Measurements from ENCODE around the gene MED13L. TPM values are rescaled to one million over a fixed set of nuclear protein-coding genes. Genes with fewer than 3 reads are reported as not detected.

Gene MED13L
- total RNA-seq, 5 donors from 2014 or later (not counting 1 experiment from before 2014, with no cell fraction given), result 126 to 216 (median 133) TPM

- H3K9me3 ChIP-seq, result peaks cover 2% of the 10 kb centered on the region
- CTCF ChIA-PET, result no interaction called here
- no peak overlapping the region for H3K27ac Mint-ChIP-seq
Observed at GRCh38 chr12:116306506-116306905, 29.0 kb upstream of the MED13L start.

GRCh38 chr12:116304621-116305020 is 27.1 kb upstream of the MED13L start:
- Histone ChIP-seq H3K4me1 (ENCODE audit: control insufficient read depth in 1 of 2, extremely low read depth in 1 of 2, insufficient read depth in 2 of 2, low read length in 2 of 2) (no peaks in the 10 kb centered on the region), H3K9me3 (no peaks in the 10 kb centered on the region), H3K4me3 (ENCODE audit: control insufficient read depth in 1 of 2, extremely low read depth in 1 of 2, low read length in 1 of 2) (no peak overlapping the region), H3K27me3 (replicated peaks in 1 of 2; ENCODE audit: control insufficient read depth in 2 of 2, extremely low read depth in 1 of 2, insufficient read depth in 2 of 2, low read length in 1 of 2) (peaks cover 0 to 3% of the 10 kb centered on the region in 2 experiments), H3K27ac (ENCODE audit: low read length) (no peak overlapping the region), H3K36me3 (ENCODE audit: control insufficient read depth in 2 of 2, extremely low read depth in 1 of 2, insufficient read depth in 1 of 2, low read length in 1 of 2) (no peaks in the 10 kb centered on the region)
- Mint-ChIP-seq H3K27ac (no peak overlapping the region), H3K27me3 (no peaks in the 10 kb centered on the region), H3K4me1 (no peaks in the 10 kb centered on the region), H3K36me3 (no peaks in the 10 kb centered on the region), H3K4me3 (no peak overlapping the region), H3K9me3 (peaks cover 0 to 10% (median 6%) of the 10 kb centered on the region in 3 donors)
- POLR2A ChIA-PET, result no interaction called here
- CTCF ChIA-PET, result no interaction called here
- WGBS (ENCODE audit: insufficient coverage), result 71% methylated on average over 3 of the region's 4 CpGs
- DNase-seq (no peak), ATAC-seq (replicated peaks in 1 of 4) (no peak)

More at GRCh38 chr12:116306506-116306905, 29.0 kb upstream of the MED13L start:
- Mint-ChIP-seq H3K4me3 (no peak overlapping the region), H3K9me3 (peaks cover 0 to 16% (median 11%) of the 10 kb centered on the region in 3 donors), H3K36me3 (no peaks in the 10 kb centered on the region), H3K27me3 (no peaks in the 10 kb centered on the region), H3K4me1 (no peaks in the 10 kb centered on the region)
- H3K4me1 ChIP-seq (ENCODE audit: control insufficient read depth in 1 of 2, extremely low read depth in 1 of 2, insufficient read depth in 2 of 2, low read length in 2 of 2), result no peaks in the 10 kb centered on the region
- DNase-seq (no peak), ATAC-seq (replicated peaks in 1 of 4) (no peak)
- H3K27me3 ChIP-seq (replicated peaks in 1 of 2; ENCODE audit: control insufficient read depth in 2 of 2, extremely low read depth in 1 of 2, insufficient read depth in 2 of 2, low read length in 1 of 2), result no peaks in the 10 kb centered on the region
- 100% methylated on average over 1 of the region's 5 CpGs for WGBS (ENCODE audit: insufficient coverage)
- H3K4me3 ChIP-seq (ENCODE audit: control insufficient read depth in 1 of 2, extremely low read depth in 1 of 2, low read length in 1 of 2), result no peak overlapping the region
- no peak overlapping the region for H3K27ac ChIP-seq (ENCODE audit: low read length)
- H3K36me3 ChIP-seq (ENCODE audit: control insufficient read depth in 2 of 2, extremely low read depth in 1 of 2, insufficient read depth in 1 of 2, low read length in 1 of 2), result no peaks in the 10 kb centered on the region
- POLR2A ChIA-PET, result no interaction called here

DNA sequence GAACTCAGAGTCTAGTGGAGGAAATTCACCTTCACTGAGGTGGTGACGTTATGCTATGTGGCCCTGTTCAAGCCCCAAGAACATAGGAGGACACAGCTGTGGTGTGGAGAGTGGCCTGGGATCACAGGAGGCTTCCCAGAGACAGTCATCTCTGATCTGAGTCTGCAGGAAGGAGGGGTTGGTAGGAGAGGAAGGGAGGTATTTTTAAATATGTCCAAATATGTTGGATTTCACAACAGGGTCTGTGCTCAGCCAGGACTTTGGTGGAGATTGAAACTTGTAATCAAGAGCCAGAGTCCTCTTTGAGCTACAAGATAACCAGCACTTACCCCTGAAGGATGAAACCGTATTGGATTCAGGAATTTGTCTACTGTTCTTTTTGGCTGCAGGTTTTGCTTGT is 26.4 kb upstream of the MED13L start:
- POLR2A ChIA-PET, result no interaction called here
- Histone ChIP-seq H3K9me3 (no peaks in the 10 kb centered on the region), H3K4me1 (ENCODE audit: control insufficient read depth in 1 of 2, extremely low read depth in 1 of 2, insufficient read depth in 2 of 2, low read length in 2 of 2) (no peaks in the 10 kb centered on the region), H3K27ac (ENCODE audit: low read length) (no peak overlapping the region), H3K36me3 (ENCODE audit: control insufficient read depth in 2 of 2, extremely low read depth in 1 of 2, insufficient read depth in 1 of 2, low read length in 1 of 2) (no peaks in the 10 kb centered on the region), H3K4me3 (ENCODE audit: control insufficient read depth in 1 of 2, extremely low read depth in 1 of 2, low read length in 1 of 2) (no peak overlapping the region), H3K27me3 (replicated peaks in 1 of 2; ENCODE audit: control insufficient read depth in 2 of 2, extremely low read depth in 1 of 2, insufficient read depth in 2 of 2, low read length in 1 of 2) (peaks cover 0 to 3% of the 10 kb centered on the region in 2 experiments)
- DNase-seq (no peak), ATAC-seq (replicated peaks in 1 of 4) (no peak)
- H3K4me1 Mint-ChIP-seq, result no peaks in the 10 kb centered on the region
- H3K9me3 Mint-ChIP-seq, result peaks cover 0 to 3% (median 2%) of the 10 kb centered on the region in 3 donors
- H3K36me3 Mint-ChIP-seq, result no peaks in the 10 kb centered on the region
- no peak overlapping the region for H3K27ac Mint-ChIP-seq
- WGBS (ENCODE audit: insufficient coverage), result 60% methylated on average over 1 of the region's 2 CpGs
- CTCF ChIA-PET, result no interaction called here
- no peak overlapping the region for H3K4me3 Mint-ChIP-seq
- no peaks in the 10 kb centered on the region for H3K27me3 Mint-ChIP-seq

- DNase-seq (no peak), ATAC-seq (replicated peaks in 1 of 4) (no peak)
- H3K27ac Mint-ChIP-seq, result no peak overlapping the region
- Histone ChIP-seq H3K4me3 (ENCODE audit: control insufficient read depth in 1 of 2, extremely low read depth in 1 of 2, low read length in 1 of 2) (no peak overlapping the region), H3K36me3 (ENCODE audit: control insufficient read depth in 2 of 2, extremely low read depth in 1 of 2, insufficient read depth in 1 of 2, low read length in 1 of 2) (no peaks in the 10 kb centered on the region), H3K27ac (ENCODE audit: low read length) (no peak overlapping the region), H3K27me3 (replicated peaks in 1 of 2; ENCODE audit: control insufficient read depth in 2 of 2, extremely low read depth in 1 of 2, insufficient read depth in 2 of 2, low read length in 1 of 2) (peaks cover 0 to 3% of the 10 kb centered on the region in 2 experiments), H3K9me3 (no peaks in the 10 kb centered on the region), H3K4me1 (ENCODE audit: control insufficient read depth in 1 of 2, extremely low read depth in 1 of 2, insufficient read depth in 2 of 2, low read length in 2 of 2) (no peaks in the 10 kb centered on the region)
- H3K27me3 Mint-ChIP-seq, result no peaks in the 10 kb centered on the region
- no peaks in the 10 kb centered on the region for H3K9me3 Mint-ChIP-seq
- no CpG with 5 or more reads among the region's 4 CpGs for WGBS (ENCODE audit: insufficient coverage)
- H3K4me1 Mint-ChIP-seq, result no peaks in the 10 kb centered on the region
- POLR2A ChIA-PET, result no interaction called here
- H3K4me3 Mint-ChIP-seq, result no peak overlapping the region
- no peaks in the 10 kb centered on the region for H3K36me3 Mint-ChIP-seq
- CTCF ChIA-PET, result interaction anchor here in 1 of 2 donors (0.6 kb wide), 1 partner anchor 383 kb away, joined by 3 read pairs; no protein-coding TSS in a partner anchor
Observed at GRCh38 chr12:116303066-116303465, 25.6 kb upstream of the MED13L start.

DNA sequence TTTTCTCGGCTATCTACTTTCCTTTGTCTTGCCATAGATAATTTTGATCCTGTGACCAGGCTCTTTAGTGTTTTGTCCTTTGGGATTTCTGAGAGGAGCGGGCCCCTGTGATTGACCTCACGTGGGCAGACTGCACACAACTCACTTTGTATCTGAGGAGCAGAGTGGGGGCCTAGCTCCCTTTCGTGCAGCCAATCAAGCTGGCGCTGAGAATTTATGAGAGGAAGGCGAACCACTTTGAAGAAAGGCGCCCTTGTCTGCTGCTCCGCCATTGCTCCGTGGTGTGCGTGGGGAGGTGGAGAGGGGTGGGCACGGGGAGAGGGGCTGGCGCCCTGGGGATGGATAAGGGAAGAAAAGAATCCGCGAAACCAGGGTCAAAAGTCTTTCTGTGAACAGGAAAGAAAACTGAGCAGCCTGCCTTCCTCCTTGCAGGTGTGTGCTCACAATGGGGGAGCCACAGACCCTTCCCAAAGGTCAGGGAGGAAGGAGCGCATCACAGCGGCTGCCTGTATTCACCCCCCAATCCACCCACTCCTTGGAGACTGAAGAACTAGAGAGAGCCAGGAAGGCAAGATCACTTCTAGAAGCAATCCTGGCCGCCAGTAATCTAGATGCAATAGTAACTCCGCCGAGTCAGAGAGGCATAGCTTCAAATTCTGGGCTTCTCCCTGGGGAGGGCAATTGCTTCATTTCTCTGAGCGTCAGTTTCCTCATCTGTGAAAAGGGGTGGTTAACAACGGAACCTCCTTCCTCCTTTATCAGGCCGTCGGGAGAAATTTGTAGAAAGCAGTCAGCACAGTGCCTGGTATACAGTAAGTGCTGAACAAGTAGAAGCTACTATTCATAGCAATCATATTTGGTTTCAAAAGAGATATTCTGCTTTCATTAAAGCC is 24.9 kb upstream of the MED13L start:
- no peaks in the 10 kb centered on the region for H3K4me1 ChIP-seq (ENCODE audit: control insufficient read depth in 1 of 2, extremely low read depth in 1 of 2, insufficient read depth in 2 of 2, low read length in 2 of 2)
- Mint-ChIP-seq H3K36me3 (no peaks in the 10 kb centered on the region), H3K27ac (no peak overlapping the region), H3K4me1 (no peaks in the 10 kb centered on the region), H3K9me3 (no peaks in the 10 kb centered on the region), H3K27me3 (no peaks in the 10 kb centered on the region), H3K4me3 (no peak overlapping the region)
- H3K9me3 ChIP-seq, result no peaks in the 10 kb centered on the region
- 92% methylated on average over 4 of the region's 23 CpGs for WGBS (ENCODE audit: insufficient coverage)
- H3K27me3 ChIP-seq (replicated peaks in 1 of 2; ENCODE audit: control insufficient read depth in 2 of 2, extremely low read depth in 1 of 2, insufficient read depth in 2 of 2, low read length in 1 of 2), result peaks cover 0 to 3% of the 10 kb centered on the region in 2 experiments
- no peaks in the 10 kb centered on the region for H3K36me3 ChIP-seq (ENCODE audit: control insufficient read depth in 2 of 2, extremely low read depth in 1 of 2, insufficient read depth in 1 of 2, low read length in 1 of 2)
- DNase-seq, result no peak
- no peak for ATAC-seq (replicated peaks in 1 of 4)
- no peak overlapping the region for H3K4me3 ChIP-seq (ENCODE audit: control insufficient read depth in 1 of 2, extremely low read depth in 1 of 2, low read length in 1 of 2)
- ChIA-PET CTCF (interaction anchor here in 1 of 2 donors (0.6 kb wide), 1 partner anchor 382 kb away, joined by 3 read pairs; no protein-coding TSS in a partner anchor), POLR2A (no interaction called here)
- H3K27ac ChIP-seq (ENCODE audit: low read length), result no peak overlapping the region

DNA sequence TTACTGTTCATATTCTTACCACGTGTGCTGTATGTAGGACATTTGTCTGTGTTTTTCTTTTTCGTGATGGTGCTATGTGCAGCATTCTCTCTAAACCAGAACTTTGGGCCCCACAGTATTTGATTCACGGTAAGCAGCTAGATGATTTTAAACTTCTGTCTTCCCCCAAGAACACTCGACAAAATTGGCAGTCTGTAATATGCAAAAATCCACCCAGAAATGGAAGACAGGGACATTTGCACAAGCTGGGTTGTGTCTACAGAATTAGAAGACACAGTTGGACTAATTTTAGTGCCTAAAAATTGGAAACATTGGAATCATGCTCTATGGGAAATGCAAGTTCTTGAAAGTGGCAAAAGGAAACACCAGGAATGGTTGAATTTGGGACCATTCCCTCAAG is 24.1 kb upstream of the MED13L start:
- POLR2A ChIA-PET, result no interaction called here
- Histone ChIP-seq H3K9me3 (no peaks in the 10 kb centered on the region), H3K4me3 (ENCODE audit: control insufficient read depth in 1 of 2, extremely low read depth in 1 of 2, low read length in 1 of 2) (no peak overlapping the region), H3K4me1 (ENCODE audit: control insufficient read depth in 1 of 2, extremely low read depth in 1 of 2, insufficient read depth in 2 of 2, low read length in 2 of 2) (no peaks in the 10 kb centered on the region), H3K36me3 (ENCODE audit: control insufficient read depth in 2 of 2, extremely low read depth in 1 of 2, insufficient read depth in 1 of 2, low read length in 1 of 2) (no peaks in the 10 kb centered on the region), H3K27me3 (replicated peaks in 1 of 2; ENCODE audit: control insufficient read depth in 2 of 2, extremely low read depth in 1 of 2, insufficient read depth in 2 of 2, low read length in 1 of 2) (peaks cover 0 to 3% of the 10 kb centered on the region in 2 experiments), H3K27ac (ENCODE audit: low read length) (no peak overlapping the region)
- Mint-ChIP-seq H3K27me3 (no peaks in the 10 kb centered on the region), H3K36me3 (no peaks in the 10 kb centered on the region), H3K9me3 (no peaks in the 10 kb centered on the region), H3K27ac (no peak overlapping the region), H3K4me3 (no peak overlapping the region), H3K4me1 (no peaks in the 10 kb centered on the region)
- CTCF ChIA-PET, result interaction anchor here in 1 of 2 donors (0.6 kb wide), 1 partner anchor 30 kb away, joined by 4 read pairs; no protein-coding TSS in a partner anchor
- ATAC-seq (replicated peaks in 1 of 4) (no peak), DNase-seq (no peak)
- 100% methylated on average over 1 of the region's 4 CpGs for WGBS (ENCODE audit: insufficient coverage)

Measured in T-cell (primary cell).